PC-3 (cell line): ENCODE measurements around the gene ATG2A. TPM values are rescaled to one million over a fixed set of nuclear protein-coding genes. Genes with fewer than 3 reads are reported as not detected.

Source experiments
- ATAC-seq: fragments of 200-7000 bp; cut with Tn5 transposase; 2 replicates; pipeline ENCODE4 v1.9.1; 2020; ENCODE audit warnings: mild to moderate bottlenecking, moderate library complexity
- BruUV-seq: library from RNA; stranded (reverse); fragments of 400-500 nt; replicated peaks from 2 replicates; lab custom pipeline; 2021; lab: Mats Ljungman, UMichigan
- CTCF ChIA-PET: fragments of 300-600 bp; sonication (Branson Sonifier 250); formaldehyde crosslinking; loops from one replicate; lab custom pipeline; 2022; ENCODE audit warnings: antibody characterized with exemption; lab: Charles Lee
- POLR2A ChIA-PET: fragments of 300-600 bp; sonication (Branson Sonifier 250); formaldehyde crosslinking; loops from one replicate; lab custom pipeline; 2022; ENCODE audit warnings: antibody characterized with exemption; ENCODE audit not compliant: unreplicated experiment; lab: Charles Lee
- DNase-seq: peaks from one replicate; pipeline ENCODE4 v3.0.0-alpha.2; 2015
- H2AFZ ChIP-seq: fragments of 300-600 bp; sonication (generic); 2 replicates; pipeline ENCODE4 v1.6.0; 2016; ENCODE audit warnings: antibody characterized with exemption, low read length
- H3F3A ChIP-seq: fragments of 300-600 bp; sonication (generic); one replicate; pipeline ENCODE4 v1.6.0; 2017; ENCODE audit warnings: antibody characterized with exemption, low read length, control low read depth, mild to moderate bottlenecking; ENCODE audit not compliant: unreplicated experiment
- H3K27ac ChIP-seq: fragments of 300-600 bp; sonication (generic); 2 replicates; pipeline ENCODE4 v1.5.1; 2016; ENCODE audit warnings: mild to moderate bottlenecking, low read length
- H3K27me3 ChIP-seq: fragments of 300-600 bp; sonication (generic); 2 replicates; pipeline ENCODE4 v1.6.1; 2016; ENCODE audit warnings: low read length, mixed read lengths
- H3K36me3 ChIP-seq: fragments of 300-600 bp; sonication (generic); 2 replicates; pipeline ENCODE4 v1.6.1; 2016; ENCODE audit warnings: low read depth, mixed run types, low read length, mixed read lengths
- H3K4me1 ChIP-seq: fragments of 300-600 bp; sonication (generic); 2 replicates; pipeline ENCODE4 v1.5.1; 2016; ENCODE audit warnings: low read length; ENCODE audit not compliant: insufficient read depth
- H3K4me2 ChIP-seq: fragments of 300-600 bp; sonication (generic); 2 replicates; pipeline ENCODE4 v1.6.0; 2016; ENCODE audit warnings: low read length
- H3K4me3 ChIP-seq: fragments of 300-600 bp; sonication (generic); 2 replicates; pipeline ENCODE4 v1.5.1; 2016; ENCODE audit warnings: mild to moderate bottlenecking, low read length, mixed read lengths
- H3K79me2 ChIP-seq: fragments of 300-600 bp; sonication (generic); 2 replicates; pipeline ENCODE4 v1.6.1; 2017; ENCODE audit warnings: low read length, mixed read lengths
- H3K9ac ChIP-seq: fragments of 300-600 bp; sonication (generic); 2 replicates; pipeline ENCODE4 v1.6.0; 2016; ENCODE audit warnings: mild to moderate bottlenecking, low read length
- H3K9me2 ChIP-seq: fragments of 300-600 bp; sonication (generic); replicated peaks from 2 replicates; pipeline ENCODE4 v1.6.1; 2016; ENCODE audit warnings: mixed run types, low read length, mixed read lengths
- H3K9me3 ChIP-seq: fragments of 300-600 bp; sonication (generic); 2 replicates; pipeline ENCODE4 v1.6.1; 2016; ENCODE audit warnings: low read length, mixed read lengths
- H4K20me1 ChIP-seq: fragments of 300-600 bp; sonication (generic); 2 replicates; pipeline ENCODE4 v1.6.1; 2016; ENCODE audit warnings: low read length, mixed read lengths
- CTCF ChIP-seq: fragments of 300-600 bp; sonication (generic); conservative IDR thresholded peaks from 2 replicates; pipeline ENCODE4 v1.5.1; 2017; ENCODE audit warnings: antibody characterized with exemption, low read depth, mild to moderate bottlenecking, low read length
- EZH2 ChIP-seq: fragments of 300-600 bp; sonication (generic); IDR thresholded peaks from one replicate; pipeline ENCODE4 v1.6.1; 2017; ENCODE audit warnings: antibody characterized with exemption, mild to moderate bottlenecking, low read length; ENCODE audit not compliant: unreplicated experiment
- EZH2phosphoT487 ChIP-seq: fragments of 300-600 bp; sonication (generic); IDR thresholded peaks from 2 replicates; pipeline ENCODE4 v1.6.1; 2018; ENCODE audit warnings: mild to moderate bottlenecking, antibody characterized with exemption, low read length, borderline replicate concordance
- intact Hi-C: fragments of 100-400 bp; cut with micrococcal nuclease; formaldehyde crosslinking; loops from 2 replicates; pipeline ENCODE4 v1.9.0; 2023
- total RNA-seq: library from RNA; depleted of rRNA; stranded (reverse); fragments of >200 nt; gene quantifications from 2 replicates; pipeline ENCODE4 v1.2.3, GENCODE V29; 2014

Gene ATG2A
- total RNA-seq, 1 experiment from 2014 or later = 45.6 TPM

- H3K9ac ChIP-seq = no peak overlapping the region
- no peaks in the 10 kb centered on the region for H4K20me1 ChIP-seq
- no peaks in the 10 kb centered on the region for H3K9me2 ChIP-seq
- H3K27ac ChIP-seq = no peak overlapping the region
- H3F3A ChIP-seq = no peaks in the 10 kb centered on the region
- POLR2A ChIA-PET = no interaction called here
- no peak overlapping the region for H3K4me2 ChIP-seq
- H3K36me3 ChIP-seq = peaks cover 14% of the 10 kb centered on the region
- CTCF ChIA-PET = no interaction called here
- H3K4me1 ChIP-seq = peaks cover 7% of the 10 kb centered on the region; the same call in 1 of the 2 replicates
- intact Hi-C loops = no loop called here
- no peak overlapping the region for H3K4me3 ChIP-seq
- BruUV-seq = no TSS peak
- TF ChIP-seq EZH2phosphoT487 (no peak), EZH2 (no peak), CTCF (no peak)
- no peaks in the 10 kb centered on the region for H3K79me2 ChIP-seq
- no peak for DNase-seq
- no peak overlapping the region for H2AFZ ChIP-seq
- H3K9me3 ChIP-seq = no peaks in the 10 kb centered on the region
- no peak for ATAC-seq
- no peaks in the 10 kb centered on the region for H3K27me3 ChIP-seq
Observed at GRCh38 chr11:64898076-64898445, 18.9 kb downstream of the ATG2A start.

- Histone ChIP-seq H3F3A (no peaks in the 10 kb centered on the region), H3K27ac (no peak overlapping the region), H3K9ac (no peak overlapping the region), H3K4me3 (no peak overlapping the region), H3K27me3 (no peaks in the 10 kb centered on the region), H3K79me2 (no peaks in the 10 kb centered on the region), H3K4me1 (peaks cover 7% of the 10 kb centered on the region; the same call in 1 of the 2 replicates), H3K9me2 (no peaks in the 10 kb centered on the region), H3K36me3 (peaks cover 12% of the 10 kb centered on the region; the same call in 1 of the 2 replicates), H4K20me1 (no peaks in the 10 kb centered on the region), H3K9me3 (no peaks in the 10 kb centered on the region), H3K4me2 (no peak overlapping the region), H2AFZ (no peak overlapping the region)
- intact Hi-C loops = no loop called here
- ChIA-PET POLR2A (no interaction called here), CTCF (interaction anchor here (0.7 kb wide), 1 partner anchor 20 kb away, joined by 7 read pairs; no protein-coding TSS in a partner anchor)
- ATAC-seq (no peak), DNase-seq (no peak)
- no peak for TF ChIP-seq CTCF
- no peak for TF ChIP-seq EZH2phosphoT487
- no peak for TF ChIP-seq EZH2
- BruUV-seq = no TSS peak
Observed at GRCh38 chr11:64897381-64898075, 19.5 kb downstream of the ATG2A start.

GRCh38 chr11:64896448-64897022 lies 20.5 kb downstream of the ATG2A start:
- Histone ChIP-seq H3K36me3 (peaks cover 5% of the 10 kb centered on the region; the same call in 1 of the 2 replicates), H3K9ac (no peak overlapping the region), H3K27me3 (no peaks in the 10 kb centered on the region), H3K79me2 (no peaks in the 10 kb centered on the region), H3K9me3 (no peaks in the 10 kb centered on the region), H3K27ac (no peak overlapping the region), H4K20me1 (no peaks in the 10 kb centered on the region), H3F3A (no peaks in the 10 kb centered on the region), H3K4me2 (no peak overlapping the region), H3K4me3 (no peak overlapping the region), H3K9me2 (no peaks in the 10 kb centered on the region), H2AFZ (no peak overlapping the region), H3K4me1 (peaks cover 7% of the 10 kb centered on the region; the same call in 1 of the 2 replicates)
- no peak for DNase-seq
- intact Hi-C loops = no loop called here
- no peak for ATAC-seq
- no TSS peak for BruUV-seq
- CTCF ChIA-PET = interaction anchor here (0.6 to 1.0 kb wide), 3 partner anchors 8 to 100 kb away, joined by 3 to 7 read pairs (median 4); partner anchors contain the start of gene BATF2
- TF ChIP-seq EZH2 (no peak), CTCF (no peak), EZH2phosphoT487 (no peak)
- POLR2A ChIA-PET = no interaction called here
